Nephron progenitor cell (in vitro differentiated cells): Measurements from ENCODE around the gene TRA2A.

Experiments
- DNase-seq: peaks from one replicate; pipeline ENCODE4 v3.0.0; 2021
- H3K27ac Mint-ChIP-seq: 2 replicates; pipeline ENCODE4 v1.8.0; 2021; ENCODE audit warnings: mild to moderate bottlenecking, moderate library complexity, mixed read lengths
- H3K27me3 Mint-ChIP-seq: 2 replicates; pipeline ENCODE4 v1.8.0; 2021; ENCODE audit warnings: mild to moderate bottlenecking, low read depth, mixed read lengths; ENCODE audit not compliant: poor library complexity
- H3K36me3 Mint-ChIP-seq: 2 replicates; pipeline ENCODE4 v1.8.0; 2021; ENCODE audit warnings: low read depth, mixed read lengths
- H3K4me1 Mint-ChIP-seq: 2 replicates; pipeline ENCODE4 v1.8.0; 2021; ENCODE audit warnings: mixed read lengths
- H3K4me3 Mint-ChIP-seq: 2 replicates; pipeline ENCODE4 v1.8.0; 2021; ENCODE audit warnings: mild to moderate bottlenecking, moderate library complexity, mixed read lengths
- H3K9me3 Mint-ChIP-seq: 2 replicates; pipeline ENCODE4 v1.8.0; 2021; ENCODE audit warnings: mild to moderate bottlenecking, moderate library complexity, mixed read lengths
- TF ChIP-seq, protein P1 (sequence below): fragments of 200-600 bp; sonication (generic); IDR thresholded peaks from 2 replicates; pipeline ENCODE4 v1.5.0; 2021; ENCODE audit warnings: antibody characterized with exemption

The TRA2A gene

GRCh38 chr7:23473844-23474093 lies 58.0 kb downstream of the TRA2A start:
- TF ChIP-seq, protein P1, sequence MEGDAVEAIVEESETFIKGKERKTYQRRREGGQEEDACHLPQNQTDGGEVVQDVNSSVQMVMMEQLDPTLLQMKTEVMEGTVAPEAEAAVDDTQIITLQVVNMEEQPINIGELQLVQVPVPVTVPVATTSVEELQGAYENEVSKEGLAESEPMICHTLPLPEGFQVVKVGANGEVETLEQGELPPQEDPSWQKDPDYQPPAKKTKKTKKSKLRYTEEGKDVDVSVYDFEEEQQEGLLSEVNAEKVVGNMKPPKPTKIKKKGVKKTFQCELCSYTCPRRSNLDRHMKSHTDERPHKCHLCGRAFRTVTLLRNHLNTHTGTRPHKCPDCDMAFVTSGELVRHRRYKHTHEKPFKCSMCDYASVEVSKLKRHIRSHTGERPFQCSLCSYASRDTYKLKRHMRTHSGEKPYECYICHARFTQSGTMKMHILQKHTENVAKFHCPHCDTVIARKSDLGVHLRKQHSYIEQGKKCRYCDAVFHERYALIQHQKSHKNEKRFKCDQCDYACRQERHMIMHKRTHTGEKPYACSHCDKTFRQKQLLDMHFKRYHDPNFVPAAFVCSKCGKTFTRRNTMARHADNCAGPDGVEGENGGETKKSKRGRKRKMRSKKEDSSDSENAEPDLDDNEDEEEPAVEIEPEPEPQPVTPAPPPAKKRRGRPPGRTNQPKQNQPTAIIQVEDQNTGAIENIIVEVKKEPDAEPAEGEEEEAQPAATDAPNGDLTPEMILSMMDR: no peak
- Mint-ChIP-seq H3K4me1 (peaks cover 34% of the 10 kb centered on the region), H3K27ac (peak overlapping the region; percentile 99), H3K4me3 (peak overlapping the region; percentile 93), H3K27me3 (no peaks in the 10 kb centered on the region), H3K9me3 (no peaks in the 10 kb centered on the region), H3K36me3 (no peaks in the 10 kb centered on the region)
- DNase-seq: peak; percentile 57

- Mint-ChIP-seq H3K4me3 (peak overlapping the region; percentile 93), H3K36me3 (no peaks in the 10 kb centered on the region), H3K27ac (peak overlapping the region; percentile 99), H3K27me3 (no peaks in the 10 kb centered on the region), H3K4me1 (peaks cover 28% of the 10 kb centered on the region), H3K9me3 (no peaks in the 10 kb centered on the region)
- peak; percentile 13 for DNase-seq
- TF ChIP-seq, protein P1: no peak
Measured at GRCh38 chr7:23472956-23473843, 58.6 kb downstream of the TRA2A start.

GRCh38 chr7:23472556-23472955 lies 59.2 kb downstream of the TRA2A start:
- DNase-seq: no peak
- Mint-ChIP-seq H3K36me3 (no peaks in the 10 kb centered on the region), H3K27me3 (no peaks in the 10 kb centered on the region), H3K27ac (peak overlapping the region; percentile 99), H3K4me3 (peak overlapping the region; percentile 93), H3K4me1 (peaks cover 31% of the 10 kb centered on the region), H3K9me3 (no peaks in the 10 kb centered on the region)
- TF ChIP-seq, protein P1: no peak

DNA sequence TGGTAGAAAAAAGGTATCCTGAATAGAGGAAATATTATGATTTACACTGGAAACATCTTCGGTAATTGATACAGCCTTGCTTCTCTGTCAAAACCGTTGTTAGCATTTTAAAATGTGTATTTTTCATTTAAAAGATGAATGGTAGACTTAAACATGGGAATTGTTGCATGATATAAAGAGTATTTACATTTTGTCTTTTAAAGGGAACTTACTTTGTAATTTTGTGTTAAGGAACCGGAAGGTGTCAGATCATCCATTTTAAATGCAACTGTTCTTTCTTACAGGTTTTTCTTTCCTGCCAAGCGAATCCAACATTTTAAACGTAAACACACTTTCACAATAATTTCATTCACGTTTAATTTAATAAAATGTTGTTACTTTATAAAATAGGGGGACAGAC lies 59.7 kb downstream of the TRA2A start:
- no peaks in the 10 kb centered on the region for H3K9me3 Mint-ChIP-seq
- DNase-seq: no peak
- peaks cover 31% of the 10 kb centered on the region for H3K4me1 Mint-ChIP-seq

GRCh38 chr7:23471106-23471859 lies 60.5 kb downstream of the TRA2A start:
- DNase-seq: peak; percentile 91
- peak overlapping the region; percentile 98 for H3K27ac Mint-ChIP-seq
- no peaks in the 10 kb centered on the region for H3K36me3 Mint-ChIP-seq
- H3K9me3 Mint-ChIP-seq: no peaks in the 10 kb centered on the region
- TF ChIP-seq, protein P1: no peak
- H3K27me3 Mint-ChIP-seq: no peaks in the 10 kb centered on the region
- H3K4me1 Mint-ChIP-seq: peaks cover 29% of the 10 kb centered on the region
- peak overlapping the region; percentile 97 for H3K4me3 Mint-ChIP-seq

More for the DNA sequence above, 59.7 kb downstream of the TRA2A start:
- peak overlapping the region; percentile 97 for H3K27ac Mint-ChIP-seq
- no peaks in the 10 kb centered on the region for H3K36me3 Mint-ChIP-seq
- TF ChIP-seq, protein P1: no peak
- no peaks in the 10 kb centered on the region for H3K27me3 Mint-ChIP-seq
- peak overlapping the region; percentile 93 for H3K4me3 Mint-ChIP-seq
